A673 (cell line): ENCODE data around the gene DNAJC30.

ENCODE experiments used
- CTCF ChIP-seq: fragments of 300-800, 200-600 bp; sonication (generic); conservative IDR thresholded peaks from 2 replicates; pipeline ENCODE4 v1.5.1; 2017; ENCODE audit warnings: low read depth, mild to moderate bottlenecking, antibody characterized with exemption, low read length, moderate library complexity, mixed read lengths
- EZH2 ChIP-seq: fragments of 200-600 bp; sonication (generic); IDR thresholded peaks from 2 replicates; pipeline ENCODE4 v1.6.1; 2017; ENCODE audit warnings: borderline replicate concordance, low read depth, mild to moderate bottlenecking, mixed read lengths, antibody characterized with exemption, low read length; ENCODE audit not compliant: poor library complexity, severe bottlenecking

DNA sequence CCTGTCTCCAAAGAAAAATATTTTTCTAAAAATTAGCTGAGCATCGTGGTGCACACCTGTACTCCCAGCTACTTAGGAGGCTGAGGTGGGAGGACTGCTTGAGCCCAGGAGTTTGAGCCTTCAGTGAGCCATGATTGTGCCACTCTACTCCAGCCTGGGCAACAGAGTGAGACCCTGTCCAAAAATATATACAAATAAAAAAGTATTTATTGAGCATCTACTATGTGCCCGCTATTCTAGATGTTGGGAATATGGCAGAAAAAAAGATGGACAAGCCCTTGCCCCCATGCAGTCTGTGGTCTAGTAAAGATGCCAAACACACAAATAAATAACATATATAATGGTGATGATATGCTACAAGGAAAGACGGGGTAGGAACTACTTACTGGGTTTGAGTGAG, 40.6 kb upstream of the DNAJC30 start:
- TF ChIP-seq CTCF (no peak), EZH2 (no peak)
